Measurements from ENCODE around the gene GPR85.
"Not testable (repeated sequence)": the region's sequence is repeated elsewhere in the genome, so short reads cannot be mapped to it uniquely, and the experiment has no call there.

Gene GPR85

GRCh38 chr7:113119429-113119828 is 32.8 kb upstream of the GPR85 start:
- no peak for TF ChIP-seq CTCF (IDR thresholded peaks at IDR 0.05; ENCODE audit: low read depth, low read length)
- H3K4me3 ChIP-seq (ENCODE audit: low read depth, low read length), result no peak overlapping the region
- in situ Hi-C loops (cut with HindIII; ENCODE audit: low sequenced_read_pairs), result no loop called here
- no peak for DNase-seq (ENCODE audit: low read depth, low spot score)

- H3K4me3 ChIP-seq (ENCODE audit: low read depth, low read length), result peak within 1 kb of the TSS; percentile 67
- DNase-seq (ENCODE audit: low read depth, low spot score), result peak; percentile 94
- no peak for TF ChIP-seq CTCF (IDR thresholded peaks at IDR 0.05; ENCODE audit: low read depth, low read length)
- in situ Hi-C loops (cut with HindIII; ENCODE audit: low sequenced_read_pairs), result no loop called here
These were observed 31.7 kb upstream of the GPR85 start, which contains the start of gene SMIM30 for GRCh38 chr7:113118074-113118959. SMIM30 (minus strand) TSS chr7:113118554; CDS start chr7:113117578, 976 bp downstream.

GRCh38 chr7:113117374-113117774 is 30.7 kb upstream of the GPR85 start:
- H3K4me3 ChIP-seq (ENCODE audit: low read depth, low read length), result peak overlapping the region; percentile 67
- DNase-seq (ENCODE audit: low read depth, low spot score); in situ Hi-C loops (cut with HindIII; ENCODE audit: low sequenced_read_pairs): not testable (repeated sequence)

DNA sequence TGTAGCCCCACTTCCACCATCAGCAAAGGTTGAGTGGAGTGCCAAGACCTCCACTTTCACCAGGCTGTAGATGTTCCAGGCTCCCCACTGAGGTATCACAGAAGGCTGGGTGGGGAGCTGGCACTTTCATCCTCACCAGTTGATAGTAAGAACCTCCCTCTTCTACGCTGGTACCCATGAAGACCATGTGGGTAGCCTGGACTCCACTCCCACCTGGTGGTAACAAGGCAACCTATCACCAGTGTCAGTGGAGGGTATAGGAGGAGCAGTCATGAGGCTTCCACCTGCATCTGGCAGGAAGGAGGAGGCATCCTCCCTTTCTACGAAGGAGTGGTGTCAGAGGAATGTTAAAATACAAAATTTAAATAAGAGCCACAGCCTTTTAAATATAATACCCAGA is 27.3 kb upstream of the GPR85 start:
- TF ChIP-seq CTCF (IDR thresholded peaks at IDR 0.05; ENCODE audit: low read depth, low read length), result peak; percentile 23
- no peak for DNase-seq (ENCODE audit: low read depth, low spot score)
- in situ Hi-C loops (cut with HindIII; ENCODE audit: low sequenced_read_pairs), result no loop called here
- H3K4me3 ChIP-seq (ENCODE audit: low read depth, low read length), result no peak overlapping the region

DNA sequence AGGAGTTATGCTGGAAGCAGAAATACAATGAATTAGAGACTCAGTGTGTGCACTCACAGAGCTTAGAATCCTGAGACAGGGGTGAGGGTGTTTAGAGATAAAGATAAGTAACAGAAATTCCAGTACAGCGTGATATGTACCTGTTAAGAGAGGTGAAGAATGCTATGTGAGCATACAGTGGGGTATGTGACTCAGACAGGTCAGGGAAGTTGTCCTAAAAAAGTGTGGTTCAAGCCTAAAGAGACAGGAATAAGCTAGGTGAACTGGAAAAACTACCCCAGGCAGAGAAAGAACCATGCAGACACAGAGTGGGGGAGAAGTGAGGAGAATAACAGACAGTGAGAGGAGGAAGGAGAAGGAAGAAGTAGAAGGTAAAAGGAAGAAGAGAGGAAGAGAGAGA is 23.1 kb upstream of the GPR85 start:
- no peak for TF ChIP-seq CTCF (IDR thresholded peaks at IDR 0.05; ENCODE audit: low read depth, low read length)
- in situ Hi-C loops (cut with HindIII; ENCODE audit: low sequenced_read_pairs), result no loop called here
- no peak overlapping the region for H3K4me3 ChIP-seq (ENCODE audit: low read depth, low read length)
- DNase-seq (ENCODE audit: low read depth, low spot score), result no peak

- no peak for TF ChIP-seq CTCF (IDR thresholded peaks at IDR 0.05; ENCODE audit: low read depth, low read length)
- no peak overlapping the region for H3K4me3 ChIP-seq (ENCODE audit: low read depth, low read length)
These were observed 13.5 kb upstream of the GPR85 start for GRCh38 chr7:113100121-113100603.

GRCh38 chr7:113099284-113099919 is 12.8 kb upstream of the GPR85 start:
- in situ Hi-C loops (cut with HindIII; ENCODE audit: low sequenced_read_pairs), result no loop called here
- no peak for DNase-seq (ENCODE audit: low read depth, low spot score)
- H3K4me3 ChIP-seq (ENCODE audit: low read depth, low read length), result no peak overlapping the region
- no peak for TF ChIP-seq CTCF (IDR thresholded peaks at IDR 0.05; ENCODE audit: low read depth, low read length)

More at GRCh38 chr7:113100121-113100603, 13.5 kb upstream of the GPR85 start:
- in situ Hi-C loops (cut with HindIII; ENCODE audit: low sequenced_read_pairs), result no loop called here
- DNase-seq (ENCODE audit: low read depth, low spot score), result peak; percentile 40
